ENCODE measurements around the gene CAPN10.

- TF ChIP-seq POLR2A (IDR thresholded peaks at IDR 0.05) (no peak), CTCF (IDR thresholded peaks at IDR 0.05) (no peak)
Observed at GRCh38 chr2:240598311-240598911, 11.9 kb downstream of the CAPN10 start.
